WTC11 (cell line): ENCODE measurements around the gene FILIP1L. TPM values are rescaled to one million over a fixed set of nuclear protein-coding genes. Genes with fewer than 3 reads are reported as not detected.

Experiments
- ATAC-seq: fragments of 200-7000 bp; cut with Tn5 transposase; 2 replicates; pipeline ENCODE4 v1.10.0; 2021; ENCODE audit warnings: mild to moderate bottlenecking, moderate library complexity
- CTCF ChIA-PET: fragments of 300-600 bp; sonication (Branson Sonifier 250); formaldehyde crosslinking; loops from one replicate; lab custom pipeline; 2021; ENCODE audit warnings: antibody characterized with exemption; lab: Charles Lee
- POLR2A ChIA-PET: fragments of 350-600 bp; sonication (Branson Sonifier 250); formaldehyde crosslinking; loops from one replicate; lab custom pipeline; 2021; ENCODE audit warnings: antibody characterized with exemption; lab: Charles Lee
- DNase-seq: peaks from one replicate; pipeline ENCODE4 v3.0.0; 2021; ENCODE audit warnings: low spot score
- H3K27ac Mint-ChIP-seq: 2 replicates; pipeline ENCODE4 v1.8.0; 2021; ENCODE audit warnings: mixed read lengths
- H3K27me3 Mint-ChIP-seq: 2 replicates; pipeline ENCODE4 v1.8.0; 2021; ENCODE audit warnings: low read depth, mild to moderate bottlenecking, moderate library complexity, mixed read lengths
- H3K36me3 Mint-ChIP-seq: 2 replicates; pipeline ENCODE4 v1.8.0; 2021; ENCODE audit warnings: mixed read lengths
- H3K4me1 Mint-ChIP-seq: 2 replicates; pipeline ENCODE4 v1.8.0; 2022; ENCODE audit warnings: mixed read lengths
- H3K4me3 Mint-ChIP-seq: 2 replicates; pipeline ENCODE4 v1.8.0; 2021; ENCODE audit warnings: mild to moderate bottlenecking, moderate library complexity, mixed read lengths
- H3K9me3 Mint-ChIP-seq: 2 replicates; pipeline ENCODE4 v1.8.0; 2021; ENCODE audit warnings: mixed read lengths
- ATF1 ChIP-seq: sonication (generic); formaldehyde crosslinking; IDR thresholded peaks from 2 replicates; pipeline ENCODE4 v1.8.1; 2023; ENCODE audit warnings: mild to moderate bottlenecking, moderate library complexity, missing genetic modification reagents
- ATF2 ChIP-seq: sonication (generic); formaldehyde crosslinking; IDR thresholded peaks from 2 replicates; pipeline ENCODE4 v1.8.1; 2022; ENCODE audit warnings: low read depth, missing genetic modification reagents, borderline replicate concordance
- CREB1 ChIP-seq: sonication (generic); formaldehyde crosslinking; IDR thresholded peaks from 2 replicates; pipeline ENCODE4 v1.8.0; 2023; ENCODE audit warnings: mild to moderate bottlenecking, missing genetic modification reagents
- HMGA2 ChIP-seq: fragments of 250-450 bp; sonication (Bioruptor Pico); IDR thresholded peaks from 2 replicates; pipeline ENCODE4 v1.4.0; 2021; ENCODE audit warnings: mild to moderate bottlenecking, moderate library complexity
- IRF1 ChIP-seq: sonication (generic); formaldehyde crosslinking; IDR thresholded peaks from 2 replicates; pipeline ENCODE4 v1.8.0; 2023; ENCODE audit warnings: missing genetic modification reagents
- KAT7 ChIP-seq: sonication (generic); formaldehyde crosslinking; IDR thresholded peaks from 2 replicates; pipeline ENCODE4 v1.8.1; 2023; ENCODE audit warnings: missing genetic modification reagents, mild to moderate bottlenecking, borderline replicate concordance
- MXD4 ChIP-seq: fragments of 250-450 bp; sonication (Bioruptor Pico); IDR thresholded peaks from 2 replicates; pipeline ENCODE4 v1.8.0; 2021; ENCODE audit warnings: mild to moderate bottlenecking, moderate library complexity, borderline replicate concordance
- PRRX2 ChIP-seq: fragments of 250-450 bp; sonication (Bioruptor Pico); IDR thresholded peaks from 2 replicates; pipeline ENCODE4 v1.8.0; 2021; ENCODE audit warnings: mild to moderate bottlenecking
- SMAD3 ChIP-seq: sonication (generic); formaldehyde crosslinking; IDR thresholded peaks from 2 replicates; pipeline ENCODE4 v1.8.0; 2022; ENCODE audit warnings: missing genetic modification reagents, mild to moderate bottlenecking, borderline replicate concordance
- SMAD4 ChIP-seq: sonication (generic); formaldehyde crosslinking; IDR thresholded peaks from 2 replicates; pipeline ENCODE4 v1.8.0; 2022; ENCODE audit warnings: mild to moderate bottlenecking, missing genetic modification reagents
- SOX15 ChIP-seq: fragments of 250-450 bp; sonication (Bioruptor Pico); IDR thresholded peaks from 2 replicates; pipeline ENCODE4 v1.9.0; 2021; ENCODE audit warnings: mild to moderate bottlenecking
- TEAD4 ChIP-seq: sonication (generic); formaldehyde crosslinking; IDR thresholded peaks from 2 replicates; pipeline ENCODE4 v1.8.0; 2022; ENCODE audit warnings: mild to moderate bottlenecking, missing genetic modification reagents
- ZBTB21 ChIP-seq: sonication (generic); formaldehyde crosslinking; IDR thresholded peaks from 2 replicates; pipeline ENCODE4 v1.8.1; 2023; ENCODE audit warnings: mild to moderate bottlenecking, missing genetic modification reagents, borderline replicate concordance
- ZNF121 ChIP-seq: sonication (generic); formaldehyde crosslinking; IDR thresholded peaks from 2 replicates; pipeline ENCODE4 v1.8.0; 2023; ENCODE audit warnings: missing genetic modification reagents
- ZNF219 ChIP-seq: sonication (generic); formaldehyde crosslinking; IDR thresholded peaks from 2 replicates; pipeline ENCODE4 v1.8.0; 2023; ENCODE audit warnings: missing genetic modification reagents, mild to moderate bottlenecking, borderline replicate concordance
- ZNF396 ChIP-seq: fragments of 250-450 bp; sonication (Bioruptor Pico); IDR thresholded peaks from 2 replicates; pipeline ENCODE4 v1.8.0; 2021; ENCODE audit warnings: mild to moderate bottlenecking, moderate library complexity, borderline replicate concordance
- ZNF423 ChIP-seq: fragments of 250-450 bp; sonication (Bioruptor Pico); IDR thresholded peaks from 2 replicates; pipeline ENCODE4 v2.1.2; 2022; ENCODE audit warnings: mild to moderate bottlenecking, moderate library complexity
- total RNA-seq: library from RNA; stranded (reverse); gene quantifications from 3 replicates; pipeline ENCODE4 v1.2.3, GENCODE V29; 2021
- TF ChIP-seq, protein P1 (sequence below): sonication (generic); formaldehyde crosslinking; IDR thresholded peaks from 2 replicates; pipeline ENCODE4 v1.8.1; 2022; ENCODE audit warnings: missing genetic modification reagents, borderline replicate concordance
- TF ChIP-seq, protein P2 (sequence below): fragments of 250-450 bp; sonication (Bioruptor Pico); IDR thresholded peaks from 2 replicates; pipeline ENCODE4 v1.9.0; 2021; ENCODE audit warnings: mild to moderate bottlenecking, borderline replicate concordance
- TF ChIP-seq, protein P3 (sequence below): sonication (generic); formaldehyde crosslinking; IDR thresholded peaks from 2 replicates; pipeline ENCODE4 v1.8.1; 2023; ENCODE audit warnings: mild to moderate bottlenecking, missing genetic modification reagents
- TF ChIP-seq, protein P4 (sequence below): sonication (generic); formaldehyde crosslinking; IDR thresholded peaks from 2 replicates; pipeline ENCODE4 v1.8.1; 2022; ENCODE audit warnings: low read depth, mild to moderate bottlenecking, moderate library complexity, missing genetic modification reagents, borderline replicate concordance
- TF ChIP-seq, protein P5 (sequence below): sonication (generic); formaldehyde crosslinking; IDR thresholded peaks from 2 replicates; pipeline ENCODE4 v1.8.1; 2022; ENCODE audit warnings: mild to moderate bottlenecking, missing genetic modification reagents, moderate library complexity, borderline replicate concordance

The FILIP1L gene
- total RNA-seq, 1 experiment from 2014 or later, result 0.17 TPM

DNA sequence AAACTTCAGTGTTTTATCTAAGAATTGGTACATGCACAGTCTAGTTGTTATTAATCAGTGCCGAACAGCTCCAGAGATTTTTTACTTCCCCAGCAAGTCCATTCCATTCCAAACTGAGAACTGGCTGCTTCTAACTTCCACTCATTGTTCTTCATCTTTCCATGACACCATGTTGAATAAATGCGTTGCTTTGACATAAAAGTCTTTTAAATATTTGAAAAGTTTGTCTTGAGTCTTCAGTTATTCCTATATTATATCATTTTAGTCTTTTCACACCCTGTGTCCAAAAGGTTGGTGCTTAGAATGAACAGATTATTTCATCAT, 231.2 kb downstream of the FILIP1L start:
- H3K27me3 Mint-ChIP-seq, result peaks cover 21% of the 10 kb centered on the region
- DNase-seq (no peak), ATAC-seq (no peak)
- TF ChIP-seq, protein P1, sequence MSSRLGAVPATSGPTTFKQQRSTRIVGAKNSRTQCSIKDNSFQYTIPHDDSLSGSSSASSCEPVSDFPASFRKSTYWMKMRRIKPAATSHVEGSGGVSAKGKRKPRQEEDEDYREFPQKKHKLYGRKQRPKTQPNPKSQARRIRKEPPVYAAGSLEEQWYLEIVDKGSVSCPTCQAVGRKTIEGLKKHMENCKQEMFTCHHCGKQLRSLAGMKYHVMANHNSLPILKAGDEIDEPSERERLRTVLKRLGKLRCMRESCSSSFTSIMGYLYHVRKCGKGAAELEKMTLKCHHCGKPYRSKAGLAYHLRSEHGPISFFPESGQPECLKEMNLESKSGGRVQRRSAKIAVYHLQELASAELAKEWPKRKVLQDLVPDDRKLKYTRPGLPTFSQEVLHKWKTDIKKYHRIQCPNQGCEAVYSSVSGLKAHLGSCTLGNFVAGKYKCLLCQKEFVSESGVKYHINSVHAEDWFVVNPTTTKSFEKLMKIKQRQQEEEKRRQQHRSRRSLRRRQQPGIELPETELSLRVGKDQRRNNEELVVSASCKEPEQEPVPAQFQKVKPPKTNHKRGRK, result no peak
- TF ChIP-seq ZBTB21 (CRISPR knock-in tag), result no peak
- no peak for TF ChIP-seq ATF2 (CRISPR knock-in tag)
- TF ChIP-seq, protein P2, sequence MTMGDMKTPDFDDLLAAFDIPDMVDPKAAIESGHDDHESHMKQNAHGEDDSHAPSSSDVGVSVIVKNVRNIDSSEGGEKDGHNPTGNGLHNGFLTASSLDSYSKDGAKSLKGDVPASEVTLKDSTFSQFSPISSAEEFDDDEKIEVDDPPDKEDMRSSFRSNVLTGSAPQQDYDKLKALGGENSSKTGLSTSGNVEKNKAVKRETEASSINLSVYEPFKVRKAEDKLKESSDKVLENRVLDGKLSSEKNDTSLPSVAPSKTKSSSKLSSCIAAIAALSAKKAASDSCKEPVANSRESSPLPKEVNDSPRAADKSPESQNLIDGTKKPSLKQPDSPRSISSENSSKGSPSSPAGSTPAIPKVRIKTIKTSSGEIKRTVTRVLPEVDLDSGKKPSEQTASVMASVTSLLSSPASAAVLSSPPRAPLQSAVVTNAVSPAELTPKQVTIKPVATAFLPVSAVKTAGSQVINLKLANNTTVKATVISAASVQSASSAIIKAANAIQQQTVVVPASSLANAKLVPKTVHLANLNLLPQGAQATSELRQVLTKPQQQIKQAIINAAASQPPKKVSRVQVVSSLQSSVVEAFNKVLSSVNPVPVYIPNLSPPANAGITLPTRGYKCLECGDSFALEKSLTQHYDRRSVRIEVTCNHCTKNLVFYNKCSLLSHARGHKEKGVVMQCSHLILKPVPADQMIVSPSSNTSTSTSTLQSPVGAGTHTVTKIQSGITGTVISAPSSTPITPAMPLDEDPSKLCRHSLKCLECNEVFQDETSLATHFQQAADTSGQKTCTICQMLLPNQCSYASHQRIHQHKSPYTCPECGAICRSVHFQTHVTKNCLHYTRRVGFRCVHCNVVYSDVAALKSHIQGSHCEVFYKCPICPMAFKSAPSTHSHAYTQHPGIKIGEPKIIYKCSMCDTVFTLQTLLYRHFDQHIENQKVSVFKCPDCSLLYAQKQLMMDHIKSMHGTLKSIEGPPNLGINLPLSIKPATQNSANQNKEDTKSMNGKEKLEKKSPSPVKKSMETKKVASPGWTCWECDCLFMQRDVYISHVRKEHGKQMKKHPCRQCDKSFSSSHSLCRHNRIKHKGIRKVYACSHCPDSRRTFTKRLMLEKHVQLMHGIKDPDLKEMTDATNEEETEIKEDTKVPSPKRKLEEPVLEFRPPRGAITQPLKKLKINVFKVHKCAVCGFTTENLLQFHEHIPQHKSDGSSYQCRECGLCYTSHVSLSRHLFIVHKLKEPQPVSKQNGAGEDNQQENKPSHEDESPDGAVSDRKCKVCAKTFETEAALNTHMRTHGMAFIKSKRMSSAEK (CRISPR knock-in tag), result no peak
- TF ChIP-seq SMAD4 (CRISPR knock-in tag), result no peak
- no peak for TF ChIP-seq HMGA2 (CRISPR knock-in tag)
- no peak for TF ChIP-seq CREB1 (CRISPR knock-in tag)
- TF ChIP-seq ZNF396, result no peak
- H3K27ac Mint-ChIP-seq, result no peak overlapping the region
- no peaks in the 10 kb centered on the region for H3K36me3 Mint-ChIP-seq
- ChIA-PET POLR2A (no interaction called here), CTCF (no interaction called here)
- H3K4me1 Mint-ChIP-seq, result peaks cover 17% of the 10 kb centered on the region
- H3K9me3 Mint-ChIP-seq, result no peaks in the 10 kb centered on the region
- H3K4me3 Mint-ChIP-seq, result no peak overlapping the region

GRCh38 chr3:99882436-99883137, 231.7 kb downstream of the FILIP1L start:
- no peaks in the 10 kb centered on the region for H3K9me3 Mint-ChIP-seq
- no peak overlapping the region for H3K4me3 Mint-ChIP-seq
- no peak for DNase-seq
- ChIA-PET POLR2A (no interaction called here), CTCF (no interaction called here)
- ATAC-seq, result no peak
- peaks cover 26% of the 10 kb centered on the region for H3K27me3 Mint-ChIP-seq
- H3K27ac Mint-ChIP-seq, result no peak overlapping the region
- TF ChIP-seq KAT7 (CRISPR knock-in tag) (no peak), TEAD4 (no peak), ZNF219 (CRISPR knock-in tag) (no peak), ATF1 (no peak), SOX15 (CRISPR knock-in tag) (no peak), ZNF423 (CRISPR knock-in tag) (no peak), PRRX2 (CRISPR knock-in tag) (no peak), SMAD3 (CRISPR knock-in tag) (no peak), MXD4 (CRISPR knock-in tag) (no peak), CREB1 (CRISPR knock-in tag) (no peak), ZNF121 (CRISPR knock-in tag) (no peak), IRF1 (CRISPR knock-in tag) (no peak)
- TF ChIP-seq, protein P3, sequence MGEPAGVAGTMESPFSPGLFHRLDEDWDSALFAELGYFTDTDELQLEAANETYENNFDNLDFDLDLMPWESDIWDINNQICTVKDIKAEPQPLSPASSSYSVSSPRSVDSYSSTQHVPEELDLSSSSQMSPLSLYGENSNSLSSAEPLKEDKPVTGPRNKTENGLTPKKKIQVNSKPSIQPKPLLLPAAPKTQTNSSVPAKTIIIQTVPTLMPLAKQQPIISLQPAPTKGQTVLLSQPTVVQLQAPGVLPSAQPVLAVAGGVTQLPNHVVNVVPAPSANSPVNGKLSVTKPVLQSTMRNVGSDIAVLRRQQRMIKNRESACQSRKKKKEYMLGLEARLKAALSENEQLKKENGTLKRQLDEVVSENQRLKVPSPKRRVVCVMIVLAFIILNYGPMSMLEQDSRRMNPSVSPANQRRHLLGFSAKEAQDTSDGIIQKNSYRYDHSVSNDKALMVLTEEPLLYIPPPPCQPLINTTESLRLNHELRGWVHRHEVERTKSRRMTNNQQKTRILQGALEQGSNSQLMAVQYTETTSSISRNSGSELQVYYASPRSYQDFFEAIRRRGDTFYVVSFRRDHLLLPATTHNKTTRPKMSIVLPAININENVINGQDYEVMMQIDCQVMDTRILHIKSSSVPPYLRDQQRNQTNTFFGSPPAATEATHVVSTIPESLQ, result no peak
- TF ChIP-seq, protein P4, sequence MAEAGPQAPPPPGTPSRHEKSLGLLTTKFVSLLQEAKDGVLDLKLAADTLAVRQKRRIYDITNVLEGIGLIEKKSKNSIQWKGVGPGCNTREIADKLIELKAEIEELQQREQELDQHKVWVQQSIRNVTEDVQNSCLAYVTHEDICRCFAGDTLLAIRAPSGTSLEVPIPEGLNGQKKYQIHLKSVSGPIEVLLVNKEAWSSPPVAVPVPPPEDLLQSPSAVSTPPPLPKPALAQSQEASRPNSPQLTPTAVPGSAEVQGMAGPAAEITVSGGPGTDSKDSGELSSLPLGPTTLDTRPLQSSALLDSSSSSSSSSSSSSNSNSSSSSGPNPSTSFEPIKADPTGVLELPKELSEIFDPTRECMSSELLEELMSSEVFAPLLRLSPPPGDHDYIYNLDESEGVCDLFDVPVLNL (CRISPR knock-in tag), result no peak
- TF ChIP-seq, protein P5, sequence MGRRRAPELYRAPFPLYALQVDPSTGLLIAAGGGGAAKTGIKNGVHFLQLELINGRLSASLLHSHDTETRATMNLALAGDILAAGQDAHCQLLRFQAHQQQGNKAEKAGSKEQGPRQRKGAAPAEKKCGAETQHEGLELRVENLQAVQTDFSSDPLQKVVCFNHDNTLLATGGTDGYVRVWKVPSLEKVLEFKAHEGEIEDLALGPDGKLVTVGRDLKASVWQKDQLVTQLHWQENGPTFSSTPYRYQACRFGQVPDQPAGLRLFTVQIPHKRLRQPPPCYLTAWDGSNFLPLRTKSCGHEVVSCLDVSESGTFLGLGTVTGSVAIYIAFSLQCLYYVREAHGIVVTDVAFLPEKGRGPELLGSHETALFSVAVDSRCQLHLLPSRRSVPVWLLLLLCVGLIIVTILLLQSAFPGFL (CRISPR knock-in tag), result no peak
- H3K36me3 Mint-ChIP-seq, result no peaks in the 10 kb centered on the region
- peaks cover 17% of the 10 kb centered on the region for H3K4me1 Mint-ChIP-seq
